ENCODE measurements around the gene ZSWIM3.

ZSWIM3 gene

DNA sequence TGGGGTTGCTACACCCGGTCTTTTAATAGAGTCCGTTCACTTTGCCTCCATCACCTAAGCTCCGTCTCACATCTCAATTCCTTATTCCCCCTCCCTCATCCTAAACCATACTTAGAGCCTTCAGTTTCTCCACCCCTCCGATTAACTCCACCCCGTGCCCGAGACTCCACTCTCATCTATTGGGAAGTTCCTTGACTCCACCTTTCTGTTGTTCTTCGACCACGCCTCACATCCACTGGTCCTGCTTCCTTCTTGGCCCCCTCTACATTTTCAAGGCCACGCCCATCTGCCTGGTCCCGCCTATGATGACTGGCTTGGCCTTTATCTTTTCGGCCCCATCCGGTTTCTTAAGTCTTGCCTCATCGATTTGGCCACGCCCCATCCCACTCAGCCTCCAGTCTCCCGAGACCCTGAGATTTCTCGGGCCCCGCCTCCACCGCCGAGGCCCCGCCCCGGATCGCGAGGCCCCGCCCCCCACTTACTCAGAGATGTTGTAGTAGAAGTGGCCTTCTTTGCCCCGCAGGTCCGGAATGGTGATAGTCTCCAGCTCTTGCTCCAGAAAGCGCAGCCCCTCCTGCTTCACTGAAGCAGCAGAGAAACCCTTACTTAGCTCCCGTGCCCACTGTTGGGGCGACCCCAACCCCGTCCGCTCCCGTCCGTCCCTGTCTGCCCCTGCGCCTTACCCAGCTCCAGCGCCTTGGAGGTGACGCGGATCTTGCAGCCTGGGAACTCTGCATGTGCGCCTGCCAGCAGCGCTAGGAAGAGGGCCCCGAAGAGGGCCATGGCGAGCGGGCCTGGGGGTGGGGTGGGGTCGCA, 53.5 kb downstream of the ZSWIM3 start:
- DNase-seq = peak; percentile 80 to 94 (median 89)

DNA sequence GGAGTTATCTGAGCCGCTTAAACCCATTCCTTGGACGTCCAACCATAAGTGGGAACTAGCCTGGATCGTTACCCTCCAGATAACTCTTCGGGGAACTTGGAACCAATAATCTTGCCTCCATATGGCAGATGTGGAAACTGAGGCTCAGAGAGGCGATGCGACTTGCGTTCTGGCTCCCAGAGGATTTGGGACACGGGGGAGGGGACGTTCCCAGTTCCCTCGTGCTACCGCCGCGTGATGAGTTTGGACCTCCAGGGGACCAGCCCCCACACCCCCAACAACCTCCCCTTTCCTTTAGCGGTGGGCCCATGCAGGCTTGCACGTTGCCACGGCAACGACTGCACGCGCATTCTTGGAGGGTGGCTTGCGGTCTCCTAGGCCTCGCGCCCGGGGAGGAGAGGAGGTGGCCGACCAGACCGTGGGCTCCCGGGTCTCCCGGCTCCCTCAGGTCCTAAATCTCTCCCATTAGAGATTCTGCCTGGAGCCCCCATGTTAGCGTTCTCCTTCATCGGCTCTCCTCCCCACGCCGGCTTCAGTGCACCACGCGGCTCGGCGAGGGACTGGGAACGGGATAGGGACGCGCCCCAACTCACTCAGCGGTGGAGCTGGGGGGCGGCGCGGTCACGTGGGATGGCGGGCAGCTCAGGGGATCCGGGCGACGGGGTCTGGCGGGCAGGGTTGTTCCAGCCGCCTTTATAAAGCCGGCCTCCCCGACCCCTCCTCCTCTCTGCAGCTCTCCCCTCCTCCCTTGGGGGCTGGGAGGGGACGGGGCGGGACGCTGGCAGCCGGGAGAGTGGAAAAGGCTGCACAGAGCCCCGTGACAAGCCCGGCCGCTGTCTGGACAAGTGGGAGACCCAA, 54.3 kb downstream of the ZSWIM3 start, which contains the start of gene PLTP:
PLTP (minus strand) TSS at position 670 of the 858 bp plus-strand sequence. CDS start 703 bp downstream, outside the sequence.
- peak in 2 of 3 experiments; percentile 57 to 72 for DNase-seq

DNA sequence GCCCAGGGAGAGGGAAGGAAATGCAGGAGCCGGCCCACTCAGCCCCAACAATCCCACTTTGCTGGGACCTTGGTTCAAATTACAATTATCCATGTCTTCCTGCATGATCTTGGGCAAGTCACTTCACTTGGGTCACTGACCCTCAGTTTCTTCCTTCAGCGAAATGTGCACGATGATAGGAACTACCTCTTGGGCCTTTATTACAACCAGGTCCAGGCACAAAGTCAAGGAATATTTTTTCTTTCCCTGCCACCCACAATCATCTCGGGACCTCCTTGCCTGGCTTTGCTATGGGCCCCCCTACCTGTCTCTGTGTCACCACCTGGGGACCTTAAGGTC, 54.9 kb downstream of the ZSWIM3 start:
- no peak for DNase-seq

DNA sequence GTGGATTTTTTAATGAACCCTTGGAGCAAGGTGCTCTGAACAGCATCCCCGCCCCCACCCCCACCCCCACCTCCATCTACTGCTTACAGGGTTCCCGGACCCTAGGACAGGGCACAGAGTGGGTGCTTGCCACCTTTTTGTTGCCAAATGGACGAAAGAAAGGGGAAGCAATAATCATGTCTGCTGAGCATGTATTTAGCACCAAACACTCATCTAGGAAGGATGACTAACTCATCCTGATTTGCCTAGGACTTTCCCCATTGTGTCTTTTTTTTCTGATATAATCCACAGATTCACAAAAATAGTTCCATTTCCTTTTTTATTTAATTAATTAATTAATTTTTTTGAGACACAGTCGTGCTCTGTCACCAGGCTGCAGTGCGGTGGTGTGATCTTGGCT, 55.7 kb downstream of the ZSWIM3 start:
- DNase-seq = no peak

DNA sequence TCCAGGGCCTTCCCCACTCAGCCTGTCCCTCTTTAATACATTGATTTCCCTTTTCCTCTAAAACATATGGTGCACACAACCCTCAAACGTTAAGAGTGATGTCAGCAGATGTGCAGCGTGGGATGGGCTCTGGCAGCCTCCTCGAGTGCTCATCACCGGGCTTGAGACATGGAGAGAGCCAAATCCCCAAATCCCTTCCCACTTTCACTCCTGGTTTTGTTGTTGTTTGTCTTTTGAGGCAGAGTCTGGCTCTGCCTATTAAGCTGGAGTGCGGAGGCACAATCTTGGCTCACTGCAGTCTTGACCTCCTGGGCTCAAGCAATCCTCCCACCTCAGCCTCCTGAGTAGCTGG, 60.4 kb downstream of the ZSWIM3 start:
- DNase-seq = no peak

DNA sequence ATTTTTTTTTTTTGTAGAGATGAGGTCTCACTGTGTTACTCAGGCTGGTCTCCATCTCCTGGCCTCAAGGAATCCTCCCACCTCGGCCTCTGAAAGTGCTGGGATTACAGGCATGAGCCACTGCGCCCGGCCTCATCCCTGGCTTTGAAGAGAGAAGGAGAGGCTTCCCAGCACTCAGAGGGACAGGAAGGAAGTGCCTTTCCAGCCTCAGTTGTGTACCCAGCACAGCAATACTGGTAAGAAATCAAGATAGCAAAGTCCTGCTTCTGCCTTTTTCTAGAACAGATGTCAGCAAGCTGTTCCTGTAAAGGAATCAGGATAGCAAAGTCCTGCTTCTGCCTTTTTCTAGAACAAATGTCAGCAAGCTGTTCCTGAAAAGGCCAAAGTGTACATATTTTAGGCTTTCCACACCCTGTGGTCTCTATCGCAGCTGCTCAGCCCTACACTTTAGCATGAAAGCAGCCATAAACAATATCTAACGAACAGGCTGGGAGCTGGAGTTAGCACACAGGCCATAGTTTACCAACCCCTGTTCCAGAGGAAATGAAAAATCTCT, 60.8 kb downstream of the ZSWIM3 start:
- no peak for DNase-seq

DNA sequence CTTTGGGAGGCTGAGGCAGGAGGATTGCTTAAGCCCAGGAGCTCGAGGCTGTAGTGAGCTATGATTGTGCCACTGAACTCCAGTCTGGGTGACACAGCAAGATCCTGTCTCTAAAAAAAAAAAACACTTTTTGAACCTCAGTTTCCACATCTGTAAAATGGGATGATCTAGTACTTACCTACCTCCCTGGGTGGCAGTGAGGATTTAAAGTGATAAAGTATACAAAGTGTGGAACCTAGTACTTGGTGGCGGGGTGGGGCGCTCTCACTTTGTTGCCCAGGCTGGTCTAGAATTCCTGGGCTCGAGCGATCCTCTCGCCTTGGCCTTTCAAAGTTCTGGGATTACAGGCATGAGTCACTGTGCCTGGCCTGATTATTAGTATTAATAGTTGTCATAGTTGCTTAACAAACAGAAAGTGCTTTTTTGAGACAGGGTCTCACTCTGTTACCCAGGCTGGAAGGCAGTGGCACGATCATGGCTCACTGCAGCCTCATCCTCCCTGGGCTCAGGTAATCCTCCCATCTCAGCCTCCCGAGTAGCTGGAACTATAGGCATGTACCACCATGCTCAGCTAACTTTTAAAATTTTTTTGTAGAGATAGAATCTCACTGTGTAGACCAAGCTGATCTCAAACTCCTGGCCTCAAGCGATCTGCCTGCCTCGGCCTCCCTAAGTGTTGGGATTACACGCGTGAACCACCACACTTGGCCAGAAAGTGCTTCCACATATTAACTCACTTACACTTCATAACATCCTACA, 61.5 kb downstream of the ZSWIM3 start:
- DNase-seq = no peak

DNA sequence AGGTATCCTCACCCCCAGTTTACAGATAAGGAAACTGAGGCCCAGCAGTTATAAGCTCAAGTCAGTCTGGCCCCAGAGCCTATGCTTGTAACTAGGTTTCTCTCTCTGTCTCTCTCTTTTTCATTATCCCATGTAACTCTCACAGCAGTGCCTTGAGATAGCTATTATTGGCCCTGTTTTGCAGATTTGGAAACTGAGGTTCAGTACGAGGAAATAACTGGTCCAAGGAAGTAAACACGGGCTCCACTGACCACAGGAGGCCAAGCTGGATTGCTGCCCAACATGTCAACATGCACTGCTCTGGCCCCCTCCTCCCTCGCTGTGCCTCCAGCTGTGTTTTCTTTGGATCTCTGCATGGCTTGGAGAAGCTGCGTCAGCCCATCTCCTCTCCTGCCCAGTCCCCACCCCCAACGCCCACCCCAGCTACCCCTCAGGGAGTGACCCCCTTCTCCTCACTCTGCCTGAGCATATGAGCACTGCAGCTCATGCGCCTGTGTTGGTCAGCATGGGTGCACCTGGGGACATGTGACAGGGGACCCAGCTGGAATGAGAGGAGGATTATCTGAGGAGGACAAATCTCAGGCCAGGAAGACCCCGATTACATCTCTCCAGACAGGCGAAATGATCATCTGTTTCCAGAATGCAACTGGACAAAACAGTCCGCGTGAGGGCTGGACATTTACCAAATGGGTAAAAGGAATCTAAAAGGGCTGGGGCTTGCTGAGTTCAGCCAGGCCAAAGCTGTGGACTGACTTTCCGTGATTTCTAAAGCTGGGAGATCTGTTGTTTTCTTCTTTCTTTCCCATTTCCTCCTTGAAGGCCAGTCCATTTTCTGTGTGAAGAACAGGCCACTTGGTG, 62.4 kb downstream of the ZSWIM3 start:
- peak in 1 of 3 experiments; percentile 39 for DNase-seq

DNA sequence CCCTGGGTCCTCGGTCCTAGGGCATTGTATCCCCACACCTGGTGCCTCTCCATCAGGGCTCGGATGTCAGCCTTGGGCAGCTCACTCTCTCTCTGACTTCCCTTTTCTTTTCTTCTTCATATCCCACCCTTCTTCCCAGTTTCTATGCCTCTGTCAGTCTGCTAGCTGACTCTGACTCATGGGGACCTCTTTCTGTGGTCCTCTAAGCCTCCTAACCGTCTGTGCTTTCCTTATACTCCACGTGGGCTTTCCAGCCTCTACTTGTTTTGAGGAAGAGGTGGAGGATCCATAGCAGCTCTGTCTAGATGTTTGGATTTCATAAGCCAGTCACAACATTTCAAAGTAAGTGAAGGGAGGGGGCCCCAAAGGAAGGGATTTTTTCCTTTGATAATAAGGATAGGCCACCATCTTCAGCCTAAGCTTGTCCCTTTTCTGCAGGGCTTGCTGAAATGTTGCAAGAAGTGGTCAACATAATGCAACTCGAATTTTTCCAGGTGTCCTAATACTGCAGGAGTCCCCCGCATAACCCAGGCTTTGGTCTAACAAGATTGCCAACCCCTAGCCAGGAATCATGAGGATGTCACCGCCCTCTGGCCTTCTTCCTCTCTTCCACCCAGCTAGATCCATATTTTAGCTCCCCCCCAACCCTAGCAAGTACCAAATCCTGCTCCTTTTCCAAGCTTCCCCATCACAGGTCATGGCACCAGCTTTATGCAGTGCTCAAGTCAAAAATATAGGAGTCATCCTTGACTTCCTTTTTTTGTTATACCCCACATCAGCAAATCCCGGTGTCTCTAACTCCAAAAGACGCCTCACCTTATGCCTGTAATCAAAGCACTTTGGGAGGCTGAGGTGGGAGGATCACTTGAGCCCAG, 63.3 kb downstream of the ZSWIM3 start:
- DNase-seq = no peak

DNA sequence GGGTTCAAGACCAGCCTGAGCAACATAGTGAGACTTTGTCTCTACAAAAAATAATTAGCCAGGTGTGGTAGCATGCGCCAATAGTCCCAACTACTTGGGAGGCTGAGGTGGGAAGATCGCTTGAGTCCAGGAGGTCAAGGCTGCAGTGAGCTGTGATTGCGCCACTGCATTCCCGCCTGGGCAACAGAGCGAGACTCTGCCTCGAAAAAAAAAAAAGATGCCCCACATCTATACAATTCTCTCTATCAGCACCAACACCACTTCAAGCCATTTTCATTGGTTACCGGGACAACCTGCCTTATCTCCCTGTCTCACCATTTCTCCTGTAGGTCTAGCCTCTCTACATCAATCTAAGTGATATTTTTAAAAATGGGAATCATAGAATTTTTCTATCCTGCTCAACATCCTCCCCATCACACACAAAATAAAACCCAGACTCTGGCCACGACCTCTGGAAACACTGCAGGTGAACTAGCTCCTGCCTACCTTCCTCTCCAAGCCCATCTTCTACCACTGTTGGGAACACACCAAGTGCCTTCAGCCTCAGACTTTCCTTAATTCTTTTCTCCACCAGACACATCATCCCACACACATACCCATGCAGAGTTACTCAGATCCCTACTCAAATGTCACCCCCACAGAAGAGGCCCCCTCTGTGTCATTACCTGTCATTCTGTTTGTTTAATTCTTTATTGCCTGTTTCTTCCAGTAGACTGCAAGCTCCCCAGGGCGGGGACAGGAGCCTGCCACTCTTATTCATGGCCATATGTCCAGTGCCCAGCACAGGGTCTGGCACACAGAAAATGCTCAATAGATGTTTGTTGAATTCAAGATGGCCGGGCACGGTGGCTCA, 64.1 kb downstream of the ZSWIM3 start:
- DNase-seq = no peak

DNA sequence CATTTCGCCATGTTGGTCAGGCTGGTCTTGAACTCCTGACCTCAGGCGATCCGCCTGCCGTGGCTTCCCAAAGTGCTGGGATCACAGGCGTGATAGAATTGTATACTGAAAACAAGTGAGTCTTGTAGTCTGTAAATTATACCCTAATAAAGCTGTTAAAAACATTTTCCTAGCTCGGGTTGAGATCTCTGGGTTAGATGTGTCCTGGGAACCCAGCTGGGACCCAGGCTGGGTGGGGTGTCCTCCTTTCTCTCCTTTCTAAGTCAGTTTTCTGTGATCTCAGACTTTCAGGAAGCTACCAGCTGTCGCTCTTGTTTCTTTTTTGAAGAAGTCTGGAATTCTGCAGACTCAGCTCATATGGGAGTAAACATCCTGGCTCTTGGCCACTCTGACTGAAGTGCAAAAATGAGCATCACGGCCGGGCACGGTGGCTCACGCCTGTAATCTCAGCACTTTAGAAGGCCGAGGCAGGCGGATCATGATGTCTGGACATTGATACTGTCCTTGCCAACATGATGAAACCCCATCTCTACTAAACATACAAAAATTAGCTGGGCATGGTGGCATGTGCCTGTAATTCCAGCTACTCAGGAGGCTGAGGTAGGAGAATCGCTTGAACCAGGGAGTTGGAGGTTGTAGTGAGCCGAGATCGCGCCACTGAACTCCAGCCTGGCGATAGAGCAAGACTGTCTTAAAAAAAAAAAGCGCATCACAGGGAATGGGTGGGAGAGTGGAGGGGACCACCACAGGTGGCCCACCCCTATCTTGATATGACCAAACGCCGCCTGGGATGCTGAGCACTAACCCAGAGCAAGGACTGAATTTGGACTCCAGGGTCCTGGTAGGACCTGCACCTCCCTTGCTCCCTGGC, 67.2 kb downstream of the ZSWIM3 start:
- no peak for DNase-seq

DNA sequence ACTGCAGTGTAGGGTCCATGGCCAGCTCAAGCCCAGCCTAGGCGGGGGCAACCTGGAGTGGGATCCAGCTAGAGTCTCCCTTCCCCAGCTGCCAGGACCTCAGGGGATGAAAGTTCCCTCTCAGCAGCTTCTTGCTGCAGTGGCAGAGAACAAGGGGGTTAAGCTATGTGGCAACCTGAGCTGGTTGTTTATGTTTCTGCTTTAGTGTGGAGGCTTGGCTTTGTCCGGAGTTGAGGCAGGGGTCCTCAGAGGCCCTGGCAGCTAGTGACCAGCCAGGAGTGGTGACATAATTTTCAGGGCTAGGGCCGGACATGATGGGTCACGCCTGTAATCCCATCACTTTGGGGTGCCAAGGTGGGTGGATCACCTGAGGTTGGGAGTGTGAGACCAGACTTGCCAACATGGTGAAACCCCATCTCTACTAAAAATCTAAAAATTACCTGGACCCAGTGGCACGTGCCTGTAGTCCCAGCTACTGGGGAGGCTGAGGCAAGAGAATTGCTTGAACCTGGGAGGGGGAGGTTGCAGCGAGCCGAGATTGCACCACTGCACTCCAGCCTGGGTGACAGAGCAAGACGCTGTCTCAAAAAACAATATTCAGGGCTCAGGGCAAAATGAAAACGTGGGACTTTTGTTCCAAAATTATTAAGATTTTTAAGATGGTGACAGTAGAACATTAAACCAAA, 68.5 kb downstream of the ZSWIM3 start:
- DNase-seq = no peak

DNA sequence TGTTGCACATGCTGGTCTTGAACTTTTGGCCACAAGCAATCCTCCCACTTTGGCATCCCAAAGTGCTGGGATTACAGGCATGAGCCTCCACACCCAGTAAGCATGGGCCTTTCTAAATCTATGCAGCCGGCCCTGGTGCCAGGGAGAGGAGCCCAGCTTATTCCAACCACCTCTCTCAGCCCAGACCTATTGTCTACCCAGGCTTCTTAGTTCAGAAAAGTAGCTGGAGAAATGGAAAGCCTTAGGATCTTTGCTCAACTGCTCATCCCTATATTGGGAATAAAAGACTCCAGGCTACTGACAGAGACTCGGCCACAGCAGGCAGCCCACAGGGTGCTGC, 69.3 kb downstream of the ZSWIM3 start:
- DNase-seq = no peak

DNA sequence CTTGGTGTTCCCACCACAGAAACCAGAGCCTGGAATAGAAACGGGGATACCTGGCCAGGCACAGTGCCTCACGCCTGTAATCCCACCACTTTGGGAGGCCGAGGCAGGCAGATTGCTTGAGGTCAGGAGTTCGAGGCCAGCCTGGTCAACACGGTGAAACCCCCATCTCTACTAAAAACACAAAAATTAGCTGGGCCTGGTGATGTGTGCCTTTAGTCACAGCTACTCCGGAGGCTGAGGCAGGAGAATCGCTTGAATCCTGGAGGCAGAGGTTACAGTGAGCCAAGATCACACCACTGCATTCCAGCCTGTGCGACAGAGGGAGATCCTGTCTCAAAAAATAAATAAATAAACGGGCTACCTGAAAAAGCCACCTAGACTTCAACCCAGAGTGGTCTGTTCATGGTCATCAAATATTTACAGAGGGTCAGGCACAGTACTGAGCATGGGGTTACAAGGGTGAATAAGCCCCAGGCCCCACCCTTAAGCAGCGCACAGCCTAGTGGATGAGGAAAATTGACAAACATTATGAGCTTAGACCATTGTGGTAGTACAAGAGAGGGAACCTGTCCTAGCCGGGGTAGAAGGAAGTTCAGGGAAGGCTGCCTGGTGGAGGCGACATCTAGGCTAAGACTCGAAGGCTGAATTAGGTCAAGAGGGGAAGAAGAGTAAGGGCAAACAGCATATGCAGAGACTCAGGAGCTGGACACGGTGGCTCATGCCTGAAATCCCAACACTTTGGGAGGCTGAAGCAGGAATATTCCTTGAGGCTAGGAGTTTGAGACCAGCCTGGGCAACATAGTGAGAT, 69.9 kb downstream of the ZSWIM3 start:
- DNase-seq = no peak
